Measurements from ENCODE around the gene ICAM1. TPM values are rescaled to one million over a fixed set of nuclear protein-coding genes. Genes with fewer than 3 reads are reported as not detected.

Gene ICAM1
- total RNA-seq, 1 experiment from 2014 or later: 2.3 TPM

GRCh38 chr19:10260141-10260584 is 10.8 kb upstream of the ICAM1 start:
- Mint-ChIP-seq H3K27me3 (ENCODE audit: low read depth) (no peaks in the 10 kb centered on the region; the same call in none of the 2 replicates), H3K9me3 (no peaks in the 10 kb centered on the region; a peak in 1 of 5 replicates), H3K27ac (no peak overlapping the region), H3K36me3 (ENCODE audit: insufficient read depth in 1 of 3, low read depth in 3 of 3) (peaks cover 16 to 38% (median 33%) of the 10 kb centered on the region in 3 experiments; a peak in 6 of 7 replicates), H3K4me3 (no peak overlapping the region; a peak in 1 of 5 replicates), H3K4me1 (0 out of 4 replicates have a peak, but pooled peaks cover 0 to 2% of the 10 kb centered on the region in 2 experiments)
- TF ChIP-seq, protein P1, sequence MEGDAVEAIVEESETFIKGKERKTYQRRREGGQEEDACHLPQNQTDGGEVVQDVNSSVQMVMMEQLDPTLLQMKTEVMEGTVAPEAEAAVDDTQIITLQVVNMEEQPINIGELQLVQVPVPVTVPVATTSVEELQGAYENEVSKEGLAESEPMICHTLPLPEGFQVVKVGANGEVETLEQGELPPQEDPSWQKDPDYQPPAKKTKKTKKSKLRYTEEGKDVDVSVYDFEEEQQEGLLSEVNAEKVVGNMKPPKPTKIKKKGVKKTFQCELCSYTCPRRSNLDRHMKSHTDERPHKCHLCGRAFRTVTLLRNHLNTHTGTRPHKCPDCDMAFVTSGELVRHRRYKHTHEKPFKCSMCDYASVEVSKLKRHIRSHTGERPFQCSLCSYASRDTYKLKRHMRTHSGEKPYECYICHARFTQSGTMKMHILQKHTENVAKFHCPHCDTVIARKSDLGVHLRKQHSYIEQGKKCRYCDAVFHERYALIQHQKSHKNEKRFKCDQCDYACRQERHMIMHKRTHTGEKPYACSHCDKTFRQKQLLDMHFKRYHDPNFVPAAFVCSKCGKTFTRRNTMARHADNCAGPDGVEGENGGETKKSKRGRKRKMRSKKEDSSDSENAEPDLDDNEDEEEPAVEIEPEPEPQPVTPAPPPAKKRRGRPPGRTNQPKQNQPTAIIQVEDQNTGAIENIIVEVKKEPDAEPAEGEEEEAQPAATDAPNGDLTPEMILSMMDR (conservative IDR thresholded peaks at IDR 0.05): no peak
- no peak for DNase-seq
- no peak overlapping the region for H3K4me2 ChIP-seq (ENCODE audit: insufficient read depth, insufficient read length, low read length)
- H3K18ac ChIP-seq (ENCODE audit: insufficient read length, low read depth, low read length): no peak overlapping the region
- H3K14ac ChIP-seq (ENCODE audit: insufficient read depth, low read length): no peak overlapping the region
- H3K79me1 ChIP-seq (ENCODE audit: insufficient read depth, low read depth, low read length, poor library complexity, severe bottlenecking): no peaks in the 10 kb centered on the region
- H4K8ac ChIP-seq (replicated peaks; ENCODE audit: insufficient read length, low read depth, low read length): no peak overlapping the region
- H3K27ac ChIP-seq (ENCODE audit: insufficient read length, low read depth, low read length): no peak overlapping the region
- no peaks in the 10 kb centered on the region for H3K23me2 ChIP-seq (ENCODE audit: insufficient read length, low read depth, low read length, poor library complexity, severe bottlenecking)
- H2BK15ac ChIP-seq (ENCODE audit: low read depth, low read length): no peak overlapping the region
- H3K56ac ChIP-seq (ENCODE audit: insufficient read length, low read depth, low read length): no peak overlapping the region
- H4K91ac ChIP-seq (ENCODE audit: insufficient read length, low read depth, low read length): no peak overlapping the region
- no peaks in the 10 kb centered on the region for H3K27me3 ChIP-seq (ENCODE audit: insufficient read depth, low read length)
- H2BK5ac ChIP-seq (ENCODE audit: insufficient read length, low read length): no peak overlapping the region
- H2BK20ac ChIP-seq (ENCODE audit: low read depth, low read length, poor library complexity, severe bottlenecking): no peak overlapping the region
- no peak overlapping the region for H2AFZ ChIP-seq (ENCODE audit: low read length)
- H3K9me3 ChIP-seq (ENCODE audit: control insufficient read depth, low read depth, low read length): no peaks in the 10 kb centered on the region
- WGBS (ENCODE audit: extremely low coverage, insufficient read length, low lambda C conversion rate): no CpG with 5 or more reads among the region's 8 CpGs
- no peak overlapping the region for H2AK5ac ChIP-seq (ENCODE audit: insufficient read length, low read length)
- H3K4me1 ChIP-seq (ENCODE audit: insufficient read depth, low read length): no peaks in the 10 kb centered on the region; the same call in 1 of the 2 replicates
- H3K9ac ChIP-seq (ENCODE audit: extremely low read depth, insufficient read length, low read length): no peak overlapping the region
- H4K5ac ChIP-seq (ENCODE audit: insufficient read length, low read depth, low read length): no peak overlapping the region
- no peak overlapping the region for H2BK12ac ChIP-seq (ENCODE audit: insufficient read length, low read depth, low read length)
- no peak overlapping the region for H3K23ac ChIP-seq (ENCODE audit: insufficient read length, low read depth, low read length)
- no peaks in the 10 kb centered on the region for H3K79me2 ChIP-seq (ENCODE audit: insufficient read depth, low read length)
- no peak overlapping the region for H2BK120ac ChIP-seq (ENCODE audit: low read depth, low read length, poor library complexity, severe bottlenecking)
- H3T11ph ChIP-seq (ENCODE audit: low read length): no peak overlapping the region
- no peak overlapping the region for H3K4ac ChIP-seq (ENCODE audit: low read depth, low read length)
- peaks cover 3% of the 10 kb centered on the region for H4K20me1 ChIP-seq (ENCODE audit: control insufficient read depth, insufficient read depth, insufficient read length)
